Adrenal gland (tissue), 12 donors: ENCODE results near the gene UPP1. TPM values are rescaled to one million over a fixed set of nuclear protein-coding genes. Genes with fewer than 3 reads are reported as not detected.
"Not testable (repeated sequence)": the region's sequence is repeated elsewhere in the genome, so short reads cannot be mapped to it uniquely, and the experiment has no call there.

Source experiments
- DNase-seq, 7 donors: peaks; one replicate each; pipeline ENCODE4 v3.0.0-alpha.2; 2019 to 2020
- H3K27ac ChIP-seq, 5 donors: fragments of 200-600 bp; sonication (generic) in 4 of 5; 1 replicate in 3 of 5; 2 replicates in 2 of 5; pipeline versions ENCODE4 v1.5.1 to v1.8.0; 2016 to 2020; ENCODE audit warnings: mild to moderate bottlenecking in 1 of 5
- H3K27me3 ChIP-seq: fragments of 200-600 bp; 2 replicates; pipeline ENCODE4 v1.8.0; 2021
- H3K36me3 ChIP-seq, 2 donors: fragments of 200-600 bp; replicated peaks in 1 of 2; 1 replicate in 1 of 2; 2 replicates in 1 of 2; pipeline versions ENCODE4 v1.5.1 to v1.8.0; 2018 to 2022
- H3K4me1 ChIP-seq, 2 donors: fragments of 200-600 bp; replicated peaks in 1 of 2; 1 replicate in 1 of 2; 2 replicates in 1 of 2; pipeline versions ENCODE4 v1.5.1 to v1.8.0; 2018 to 2021
- H3K4me3 ChIP-seq, 4 donors: fragments of 200-600 bp; sonication (generic) in 3 of 4; one replicate each; pipeline ENCODE4 v1.5.1; 2016 to 2018
- H3K9me3 ChIP-seq, 3 donors: fragments of 200-600 bp; sonication (generic) in 1 of 3; replicated peaks in 1 of 3; 1 replicate in 2 of 3; 2 replicates in 1 of 3; pipeline versions ENCODE4 v1.5.1 to v1.8.0; 2016 to 2021
- CTCF ChIP-seq, 6 experiments: fragments of 450-650 bp in 4 of 6; fragments of 200-600 bp in 2 of 6; sonication (generic) in 1 of 6; IDR thresholded peaks; 1 replicate in 5 of 6; 2 replicates in 1 of 6; pipeline versions ENCODE4 v1.5.1 to v1.8.0; 2016 to 2021; ENCODE audit warnings: antibody characterized with exemption in 6 of 6, mild to moderate bottlenecking in 2 of 6, moderate library complexity in 1 of 6
- POLR2A ChIP-seq, 2 donors: fragments of 450-650 bp; IDR thresholded peaks; one replicate each; pipeline ENCODE4 v1.6.1; 2017; ENCODE audit warnings: antibody characterized with exemption in 2 of 2, mild to moderate bottlenecking in 2 of 2, moderate library complexity in 1 of 2
- WGBS, 4 donors: extraction: QIAGEN DNeasy Blood & Tissue Kit in 2 of 4; methylation state at CpG; one replicate each; pipeline versions ENCODE4 v1.1.5 to v1.1.7; 2013 to 2017; 5-methylcytosine and 5-hydroxymethylcytosine counted together
- intact Hi-C, 2 donors: fragments of 100-400 bp; cut with DNase I; formaldehyde crosslinking; loops; one replicate each; pipeline versions ENCODE4 v1.14.1 to v1.15.0; 2022 to 2023
- polyA plus RNA-seq, 3 donors: library from polyadenylated mRNA; stranded (reverse); fragments of 200-250 nt in 2 of 3; fragments of 350-450 nt in 1 of 3; fragmentation: Illumina TruSeq in 1 of 3; extraction: RNeasy Lipid Tissue Mini Kit (QIAGEN cat#74804) in 1 of 3; gene quantifications; one replicate each; pipeline ENCODE4 v1.2.3, GENCODE V29; 2013 to 2014
- total RNA-seq, 9 donors: library from RNA; depleted of rRNA in 4 of 9; stranded (reverse); fragments of >200 nt in 4 of 9; fragments of 120-200 nt in 1 of 9; fragmentation: NEBNext Ultra II Directional in 1 of 9; extraction: Animal tissue kit (Norgen Biotek cat#: 25700) in 1 of 9; gene quantifications; one replicate each; pipeline versions ENCODE4 v1.1.0 to v1.2.4, GENCODE V29; 2013 to 2023
- donor health status: healthy with polysubstance abuse.
- donor health status: Bipolar disorder and iron deficiency.
- donor health status: DM: yes; HTN: yes; CAD: no.
- donor health status: DM: no; HTN: no; CAD: no.
- donor health status: DM: no; HTN: no; CAD: no.
- donor health status: DM: yes; HTN: yes; CAD: no.

UPP1 gene
- total and polyA plus RNA-seq, 12 donors, result 6.9 to 132 (median 24.8) TPM

GRCh38 chr7:48116043-48116442 lies 27.0 kb downstream of the UPP1 start:
- TF ChIP-seq POLR2A (IDR thresholded peaks at IDR 0.05), result no peak
- TF ChIP-seq CTCF (IDR thresholded peaks at IDR 0.05), result no peak
- no peaks in the 10 kb centered on the region for H3K9me3 ChIP-seq
- peaks cover 0 to 9% of the 10 kb centered on the region in 2 donors for H3K4me1 ChIP-seq
- WGBS, 4 donors, result 93 to 100% (median 97%) methylated on average over 4 to 5 of the region's 5 CpGs
- no peak overlapping the region for H3K4me3 ChIP-seq
- no peaks in the 10 kb centered on the region for H3K36me3 ChIP-seq
- DNase-seq, result no peak
- intact Hi-C loops, result no loop called here
- H3K27ac ChIP-seq, result no peak overlapping the region
- no peaks in the 10 kb centered on the region for H3K27me3 ChIP-seq

- WGBS, 4 donors, result 10 to 27% (median 21%) methylated on average over 10 of the region's 10 CpGs
- peak overlapping the region in 2 of 5 donors; percentile 55 to 84 for H3K27ac ChIP-seq
- intact Hi-C loops, result no loop called here
These were observed 29.0 kb downstream of the UPP1 start for GRCh38 chr7:48118041-48118440.

GRCh38 chr7:48120536-48120935 lies 31.5 kb downstream of the UPP1 start:
- H3K9me3 ChIP-seq, H3K27ac ChIP-seq, H3K4me3 ChIP-seq, H3K36me3 ChIP-seq, H3K4me1 ChIP-seq, intact Hi-C loops, H3K27me3 ChIP-seq, DNase-seq: not testable (repeated sequence)
- 87 to 96% (median 93%) methylated on average over 6 of the region's 6 CpGs for WGBS, 4 donors

More at GRCh38 chr7:48118041-48118440, 29.0 kb downstream of the UPP1 start:
- Histone ChIP-seq H3K9me3 (no peaks in the 10 kb centered on the region), H3K4me3 (no peak overlapping the region), H3K36me3 (no peaks in the 10 kb centered on the region), H3K4me1 (peaks cover 0 to 9% of the 10 kb centered on the region in 2 donors), H3K27me3 (no peaks in the 10 kb centered on the region)
- DNase-seq, result peak; percentile 60 to 90 (median 83)
- TF ChIP-seq POLR2A (IDR thresholded peaks at IDR 0.05) (no peak), CTCF (IDR thresholded peaks at IDR 0.05) (no peak)

GRCh38 chr7:48126037-48126436 lies 37.0 kb downstream of the UPP1 start:
- no peak for DNase-seq
- Histone ChIP-seq H3K4me1 (no peaks in the 10 kb centered on the region), H3K27ac (no peak overlapping the region), H3K9me3 (peaks cover 0 to 3% (median 0%) of the 10 kb centered on the region in 3 donors), H3K4me3 (no peak overlapping the region), H3K27me3 (no peaks in the 10 kb centered on the region), H3K36me3 (no peaks in the 10 kb centered on the region)
- WGBS, 4 donors, result 77 to 93% (median 81%) methylated on average over 2 of the region's 2 CpGs
- TF ChIP-seq CTCF (IDR thresholded peaks at IDR 0.05), result no peak
- no peak for TF ChIP-seq POLR2A (IDR thresholded peaks at IDR 0.05)
- intact Hi-C loops, result no loop called here

GRCh38 chr7:48130658-48131108 lies 41.6 kb downstream of the UPP1 start:
- Histone ChIP-seq H3K9me3 (no peaks in the 10 kb centered on the region), H3K27ac (no peak overlapping the region), H3K4me1 (peaks cover 0 to 8% of the 10 kb centered on the region in 2 donors), H3K36me3 (no peaks in the 10 kb centered on the region), H3K27me3 (no peaks in the 10 kb centered on the region), H3K4me3 (no peak overlapping the region)
- TF ChIP-seq CTCF (IDR thresholded peaks at IDR 0.05) (no peak), POLR2A (IDR thresholded peaks at IDR 0.05) (no peak)
- intact Hi-C loops, result no loop called here
- DNase-seq, result no peak
